GM18873 (cell line): ENCODE data around the gene SPTBN1.

Experiments used
- ATAC-seq: cut with Tn5 transposase; IDR thresholded peaks from one replicate; pipeline ENCODE4 v1.9.1; 2021; ENCODE audit warnings: mild to moderate bottlenecking, moderate library complexity, moderate number of reproducible peaks; ENCODE audit not compliant: unreplicated experiment, low FRiP score

The SPTBN1 gene

GRCh38 chr2:54598347-54599325, 142.5 kb downstream of the SPTBN1 start:
- ATAC-seq, result no peak

GRCh38 chr2:54599326-54599710, 143.2 kb downstream of the SPTBN1 start:
- no peak for ATAC-seq

GRCh38 chr2:54599914-54600313, 143.8 kb downstream of the SPTBN1 start:
- ATAC-seq, result no peak

- ATAC-seq, result no peak
These were observed 145.2 kb downstream of the SPTBN1 start for GRCh38 chr2:54601339-54601738.

- ATAC-seq, result no peak
These were observed 146.7 kb downstream of the SPTBN1 start for GRCh38 chr2:54602736-54603322.

GRCh38 chr2:54603357-54603756, 147.2 kb downstream of the SPTBN1 start:
- ATAC-seq, result no peak

GRCh38 chr2:54603796-54604195, 147.7 kb downstream of the SPTBN1 start:
- ATAC-seq, result no peak

- no peak for ATAC-seq
These were observed 148.7 kb downstream of the SPTBN1 start for GRCh38 chr2:54604871-54605270.

- ATAC-seq, result no peak
These were observed 149.7 kb downstream of the SPTBN1 start for GRCh38 chr2:54605836-54606235.

GRCh38 chr2:54606393-54606958, 150.3 kb downstream of the SPTBN1 start:
- ATAC-seq, result no peak

- no peak for ATAC-seq
These were observed 152.1 kb downstream of the SPTBN1 start for GRCh38 chr2:54608224-54608623.

- ATAC-seq, result no peak
These were observed 153.1 kb downstream of the SPTBN1 start for GRCh38 chr2:54609241-54609640.

GRCh38 chr2:54609647-54610046, 153.5 kb downstream of the SPTBN1 start:
- no peak for ATAC-seq

- ATAC-seq, result no peak
These were observed 154.6 kb downstream of the SPTBN1 start for GRCh38 chr2:54610700-54611099.

GRCh38 chr2:54611830-54612545, 155.9 kb downstream of the SPTBN1 start:
- ATAC-seq, result no peak

GRCh38 chr2:54613386-54613785, 157.3 kb downstream of the SPTBN1 start:
- ATAC-seq, result no peak

- no peak for ATAC-seq
These were observed 157.7 kb downstream of the SPTBN1 start for GRCh38 chr2:54613794-54614257.

- ATAC-seq, result no peak
These were observed 158.7 kb downstream of the SPTBN1 start for GRCh38 chr2:54614819-54615218.

- ATAC-seq, result no peak
These were observed 159.9 kb downstream of the SPTBN1 start for GRCh38 chr2:54615832-54616534.

GRCh38 chr2:54617409-54617808, 161.3 kb downstream of the SPTBN1 start:
- no peak for ATAC-seq
